Neural cell (in vitro differentiated cells): Measurements from ENCODE around the gene ADI1. TPM values are rescaled to one million over a fixed set of nuclear protein-coding genes. Genes with fewer than 3 reads are reported as not detected.
"Not testable (repeated sequence)": the region's sequence is repeated elsewhere in the genome, so short reads cannot be mapped to it uniquely, and the experiment has no call there.

Experiments used
- H2AFZ ChIP-seq: fragments of 200-600, 300-800 bp; sonication (generic), shearing (Covaris generic); 2 replicates; pipeline ENCODE4 v1.6.0; 2014; ENCODE audit warnings: low read depth, mild to moderate bottlenecking, antibody characterized with exemption, low read length, moderate library complexity
- H3F3A ChIP-seq: fragments of 200-600 bp; shearing (Covaris generic); 2 replicates; pipeline ENCODE4 v1.6.1; 2016; ENCODE audit warnings: mild to moderate bottlenecking, moderate library complexity, mixed read lengths, antibody characterized with exemption, low read length; ENCODE audit not compliant: insufficient read depth, poor library complexity, severe bottlenecking
- H3K27ac ChIP-seq: fragments of 200-600, 300-800 bp; sonication (generic), shearing (Covaris generic); 2 replicates; pipeline ENCODE4 v1.5.1; 2014; ENCODE audit warnings: mild to moderate bottlenecking, low read length, moderate library complexity
- H3K27me3 ChIP-seq: fragments of 300-800, 200-600 bp; sonication (generic), shearing (Covaris generic); 2 replicates; pipeline ENCODE4 v1.6.0; 2014; ENCODE audit warnings: mild to moderate bottlenecking, low read depth, low read length, moderate library complexity; ENCODE audit not compliant: insufficient read depth
- H3K36me3 ChIP-seq: fragments of 300-800, 200-600 bp; sonication (generic), shearing (Covaris generic); 2 replicates; pipeline ENCODE4 v1.5.1; 2014; ENCODE audit warnings: mild to moderate bottlenecking, antibody characterized with exemption, low read length, moderate library complexity; ENCODE audit not compliant: insufficient read depth
- H3K4me2 ChIP-seq: fragments of 300-800, 200-600 bp; sonication (generic), shearing (Covaris generic); 2 replicates; pipeline ENCODE4 v1.6.0; 2014; ENCODE audit warnings: mild to moderate bottlenecking, low read length
- H3K4me3 ChIP-seq: fragments of 300-800, 200-600 bp; sonication (generic), shearing (Covaris generic); 2 replicates; pipeline ENCODE4 v1.5.1; 2014; ENCODE audit warnings: mild to moderate bottlenecking, low read length, moderate library complexity
- H3K79me2 ChIP-seq: fragments of 200-600 bp; shearing (Covaris generic); replicated peaks from 2 replicates; pipeline ENCODE4 v1.6.0; 2014; ENCODE audit warnings: mild to moderate bottlenecking, low read length, moderate library complexity; ENCODE audit not compliant: insufficient read depth
- H3K9ac ChIP-seq: fragments of 300-800, 200-600 bp; sonication (generic), shearing (Covaris generic); 2 replicates; pipeline ENCODE4 v1.6.1; 2016; ENCODE audit warnings: mild to moderate bottlenecking, low read length, mixed read lengths
- H3K9me2 ChIP-seq: fragments of 200-600 bp; shearing (Covaris generic); 2 replicates; pipeline ENCODE4 v1.6.1; 2016; ENCODE audit warnings: mild to moderate bottlenecking, low read length, mixed read lengths; ENCODE audit not compliant: insufficient read depth
- H3K9me3 ChIP-seq: fragments of 200-600, 300-800 bp; sonication (generic), shearing (Covaris generic); 2 replicates; pipeline ENCODE4 v1.6.1; 2016; ENCODE audit warnings: mild to moderate bottlenecking, mixed run types, low read length, moderate library complexity, mixed read lengths
- H4K20me1 ChIP-seq: fragments of 200-600 bp; shearing (Covaris generic); 2 replicates; pipeline ENCODE4 v1.6.1; 2016; ENCODE audit warnings: mild to moderate bottlenecking, mixed run types; ENCODE audit not compliant: insufficient read depth
- EP300 ChIP-seq: fragments of 450-650 bp; conservative IDR thresholded peaks from 2 replicates; pipeline ENCODE4 v1.6.1; 2014; ENCODE audit warnings: antibody characterized with exemption, mild to moderate bottlenecking, moderate library complexity; ENCODE audit not compliant: poor library complexity, severe bottlenecking
- EZH2 ChIP-seq: fragments of 200-600, 300-800 bp; shearing (Covaris generic), sonication (generic); IDR thresholded peaks from 2 replicates; pipeline ENCODE4 v1.6.1; 2014; ENCODE audit warnings: antibody characterized with exemption, low read length, borderline replicate concordance, mild to moderate bottlenecking; ENCODE audit not compliant: insufficient read depth, poor library complexity, severe bottlenecking
- MXI1 ChIP-seq: fragments of 450-650 bp; conservative IDR thresholded peaks from 2 replicates; pipeline ENCODE4 v1.6.1; 2014; ENCODE audit warnings: antibody characterized with exemption, mild to moderate bottlenecking; ENCODE audit not compliant: poor library complexity, severe bottlenecking
- POLR2AphosphoS5 ChIP-seq: IDR thresholded peaks from 2 replicates; pipeline ENCODE4 v1.6.1; 2012
- RAD21 ChIP-seq: fragments of 450-650 bp; conservative IDR thresholded peaks from 2 replicates; pipeline ENCODE4 v1.6.1; 2014; ENCODE audit warnings: antibody characterized with exemption, mild to moderate bottlenecking, moderate library complexity
- SMC3 ChIP-seq: fragments of 450-650 bp; conservative IDR thresholded peaks from 2 replicates; pipeline ENCODE4 v1.6.1; 2014; ENCODE audit warnings: antibody characterized with exemption, mild to moderate bottlenecking, moderate library complexity; ENCODE audit not compliant: poor library complexity
- TAF1 ChIP-seq: IDR thresholded peaks from 2 replicates; pipeline ENCODE4 v1.6.1; 2012; ENCODE audit warnings: low read depth
- polyA plus RNA-seq: library from polyadenylated mRNA; depleted of rRNA; stranded (reverse); fragments of >200 nt; gene quantifications from 2 replicates; pipeline ENCODE4 v1.2.3, GENCODE V29; 2014
- TF ChIP-seq, protein P1 (sequence below): fragments of 450-650 bp; IDR thresholded peaks from 2 replicates; pipeline ENCODE4 v1.5.1; 2014; ENCODE audit warnings: antibody characterized with exemption, mild to moderate bottlenecking, moderate library complexity; ENCODE audit not compliant: poor library complexity, severe bottlenecking
- TF ChIP-seq, protein P2 (sequence below): IDR thresholded peaks from 2 replicates; pipeline ENCODE4 v1.6.1; 2012; ENCODE audit warnings: borderline replicate concordance

ADI1 gene
- polyA plus RNA-seq, 1 donor from 2014 or later, result 23.9 TPM

GRCh38 chr2:3449936-3450335 is 69.4 kb downstream of the ADI1 start:
- H3K4me2 ChIP-seq, result no peak overlapping the region
- H2AFZ ChIP-seq, result no peak overlapping the region
- H3K4me3 ChIP-seq, result no peak overlapping the region
- no peaks in the 10 kb centered on the region for H3K27me3 ChIP-seq
- H3K9ac ChIP-seq, result no peak overlapping the region
- TF ChIP-seq EZH2, result no peak
- no peak for TF ChIP-seq RAD21
- TF ChIP-seq POLR2AphosphoS5, result no peak
- no peak for TF ChIP-seq SMC3
- TF ChIP-seq, protein P1, sequence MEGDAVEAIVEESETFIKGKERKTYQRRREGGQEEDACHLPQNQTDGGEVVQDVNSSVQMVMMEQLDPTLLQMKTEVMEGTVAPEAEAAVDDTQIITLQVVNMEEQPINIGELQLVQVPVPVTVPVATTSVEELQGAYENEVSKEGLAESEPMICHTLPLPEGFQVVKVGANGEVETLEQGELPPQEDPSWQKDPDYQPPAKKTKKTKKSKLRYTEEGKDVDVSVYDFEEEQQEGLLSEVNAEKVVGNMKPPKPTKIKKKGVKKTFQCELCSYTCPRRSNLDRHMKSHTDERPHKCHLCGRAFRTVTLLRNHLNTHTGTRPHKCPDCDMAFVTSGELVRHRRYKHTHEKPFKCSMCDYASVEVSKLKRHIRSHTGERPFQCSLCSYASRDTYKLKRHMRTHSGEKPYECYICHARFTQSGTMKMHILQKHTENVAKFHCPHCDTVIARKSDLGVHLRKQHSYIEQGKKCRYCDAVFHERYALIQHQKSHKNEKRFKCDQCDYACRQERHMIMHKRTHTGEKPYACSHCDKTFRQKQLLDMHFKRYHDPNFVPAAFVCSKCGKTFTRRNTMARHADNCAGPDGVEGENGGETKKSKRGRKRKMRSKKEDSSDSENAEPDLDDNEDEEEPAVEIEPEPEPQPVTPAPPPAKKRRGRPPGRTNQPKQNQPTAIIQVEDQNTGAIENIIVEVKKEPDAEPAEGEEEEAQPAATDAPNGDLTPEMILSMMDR, result no peak
- TF ChIP-seq TAF1, result no peak
- TF ChIP-seq MXI1, result no peak
- TF ChIP-seq, protein P2, sequence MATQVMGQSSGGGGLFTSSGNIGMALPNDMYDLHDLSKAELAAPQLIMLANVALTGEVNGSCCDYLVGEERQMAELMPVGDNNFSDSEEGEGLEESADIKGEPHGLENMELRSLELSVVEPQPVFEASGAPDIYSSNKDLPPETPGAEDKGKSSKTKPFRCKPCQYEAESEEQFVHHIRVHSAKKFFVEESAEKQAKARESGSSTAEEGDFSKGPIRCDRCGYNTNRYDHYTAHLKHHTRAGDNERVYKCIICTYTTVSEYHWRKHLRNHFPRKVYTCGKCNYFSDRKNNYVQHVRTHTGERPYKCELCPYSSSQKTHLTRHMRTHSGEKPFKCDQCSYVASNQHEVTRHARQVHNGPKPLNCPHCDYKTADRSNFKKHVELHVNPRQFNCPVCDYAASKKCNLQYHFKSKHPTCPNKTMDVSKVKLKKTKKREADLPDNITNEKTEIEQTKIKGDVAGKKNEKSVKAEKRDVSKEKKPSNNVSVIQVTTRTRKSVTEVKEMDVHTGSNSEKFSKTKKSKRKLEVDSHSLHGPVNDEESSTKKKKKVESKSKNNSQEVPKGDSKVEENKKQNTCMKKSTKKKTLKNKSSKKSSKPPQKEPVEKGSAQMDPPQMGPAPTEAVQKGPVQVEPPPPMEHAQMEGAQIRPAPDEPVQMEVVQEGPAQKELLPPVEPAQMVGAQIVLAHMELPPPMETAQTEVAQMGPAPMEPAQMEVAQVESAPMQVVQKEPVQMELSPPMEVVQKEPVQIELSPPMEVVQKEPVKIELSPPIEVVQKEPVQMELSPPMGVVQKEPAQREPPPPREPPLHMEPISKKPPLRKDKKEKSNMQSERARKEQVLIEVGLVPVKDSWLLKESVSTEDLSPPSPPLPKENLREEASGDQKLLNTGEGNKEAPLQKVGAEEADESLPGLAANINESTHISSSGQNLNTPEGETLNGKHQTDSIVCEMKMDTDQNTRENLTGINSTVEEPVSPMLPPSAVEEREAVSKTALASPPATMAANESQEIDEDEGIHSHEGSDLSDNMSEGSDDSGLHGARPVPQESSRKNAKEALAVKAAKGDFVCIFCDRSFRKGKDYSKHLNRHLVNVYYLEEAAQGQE, result no peak
- TF ChIP-seq EP300, result no peak
- no peaks in the 10 kb centered on the region for H4K20me1 ChIP-seq
- H3K36me3 ChIP-seq, result peaks cover 11% of the 10 kb centered on the region
- H3K79me2 ChIP-seq, result no peaks in the 10 kb centered on the region
- no peak overlapping the region for H3K27ac ChIP-seq
- H3K9me3 ChIP-seq, result no peaks in the 10 kb centered on the region
- no peaks in the 10 kb centered on the region for H3K9me2 ChIP-seq
- H3F3A ChIP-seq, result no peaks in the 10 kb centered on the region

GRCh38 chr2:3449086-3449485 is 70.2 kb downstream of the ADI1 start:
- no peaks in the 10 kb centered on the region for H4K20me1 ChIP-seq
- no peak overlapping the region for H3K4me3 ChIP-seq
- H3K27ac ChIP-seq, result no peak overlapping the region
- no peaks in the 10 kb centered on the region for H3F3A ChIP-seq
- no peaks in the 10 kb centered on the region for H3K9me2 ChIP-seq
- peaks cover 16% of the 10 kb centered on the region for H3K36me3 ChIP-seq
- H2AFZ ChIP-seq, result no peak overlapping the region
- no peak for TF ChIP-seq EP300
- no peak for TF ChIP-seq POLR2AphosphoS5
- no peak overlapping the region for H3K4me2 ChIP-seq
- no peaks in the 10 kb centered on the region for H3K79me2 ChIP-seq
- no peak overlapping the region for H3K9ac ChIP-seq
- no peaks in the 10 kb centered on the region for H3K27me3 ChIP-seq
- no peaks in the 10 kb centered on the region for H3K9me3 ChIP-seq

DNA sequence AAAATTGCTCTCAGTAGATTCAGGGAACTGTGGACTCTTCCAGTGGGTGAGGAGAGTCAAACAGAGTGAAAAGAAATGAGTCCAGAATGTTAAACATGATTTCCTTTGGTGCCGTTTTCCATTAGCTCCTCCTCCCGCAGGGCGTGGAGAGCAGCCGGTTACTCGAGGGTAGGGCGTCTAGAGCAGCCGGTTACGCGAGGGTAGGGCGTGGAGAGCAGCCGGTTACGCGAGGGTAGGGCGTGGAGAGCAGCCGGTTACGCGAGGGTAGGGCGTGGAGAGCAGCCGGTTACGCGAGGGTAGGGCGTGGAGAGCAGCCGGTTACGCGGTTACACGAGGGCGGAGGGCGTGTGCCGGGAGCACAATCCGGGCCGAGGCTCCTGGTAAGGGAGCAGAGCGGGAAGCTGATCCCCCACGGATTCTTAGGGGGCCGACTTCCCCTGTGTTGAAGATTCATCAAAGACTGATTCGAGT is 70.9 kb downstream of the ADI1 start:
- not testable (repeated sequence) for H3K27ac ChIP-seq, H3K9ac ChIP-seq, H3K79me2 ChIP-seq, H3K4me2 ChIP-seq, H4K20me1 ChIP-seq, H2AFZ ChIP-seq, H3K9me2 ChIP-seq, H3K4me3 ChIP-seq, H3K9me3 ChIP-seq, H3F3A ChIP-seq, H3K27me3 ChIP-seq
- peaks cover 17% of the 10 kb centered on the region for H3K36me3 ChIP-seq
